K562 treated with DMSO at 1 percent for 48 hours (cell line): ENCODE measurements around the gene MT4. TPM values are rescaled to one million over a fixed set of nuclear protein-coding genes. Genes with fewer than 3 reads are reported as not detected.

Source experiments
- total RNA-seq: library from RNA; unstranded; fragments of 300-600 nt; gene quantifications from 2 replicates; pipeline ENCODE4 v1.2.3, GENCODE V29; 2022; ENCODE audit warnings: low replicate concordance; ENCODE audit errors: extremely low read depth

MT4 gene
- not detected in 2 replicates for total RNA-seq

DNA sequence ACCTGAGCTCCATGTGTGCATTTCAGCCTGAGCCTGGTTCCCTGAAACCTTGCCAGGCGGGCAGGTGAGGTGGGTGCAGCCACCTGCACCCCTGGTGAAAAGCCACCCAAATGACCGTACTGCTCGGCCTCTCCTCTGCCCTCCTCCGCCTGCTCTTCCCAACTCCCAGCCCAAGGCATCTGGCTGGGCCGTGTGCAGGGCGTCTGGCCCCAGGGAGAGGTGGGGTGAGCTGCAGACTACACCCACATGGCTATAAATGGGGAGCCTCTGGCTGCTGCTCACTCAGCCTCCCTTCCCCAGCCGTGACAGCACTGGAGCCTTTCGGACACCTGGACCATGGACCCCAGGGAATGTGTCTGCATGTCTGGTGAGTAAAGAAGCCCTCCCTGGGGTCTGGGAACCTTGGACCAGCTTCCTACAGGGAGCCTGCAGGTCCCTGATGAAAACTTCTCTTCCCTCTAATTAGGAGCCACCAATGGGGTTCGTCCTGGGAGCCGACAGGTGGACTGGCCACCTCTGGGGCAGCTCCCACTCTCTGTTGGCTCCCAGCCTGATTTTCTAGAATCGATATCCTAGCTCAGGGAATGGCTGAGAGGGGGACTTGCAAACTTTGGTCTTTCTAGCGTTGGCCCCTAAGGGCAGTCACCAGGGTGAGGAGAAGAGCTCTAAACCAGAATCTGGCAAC lies at the start of gene MT4:
Gene MT4, plus strand, starts transcription at position 281 of the 685 bp plus-strand sequence. Its CDS starts 56 bp downstream, at position 337.

DNA sequence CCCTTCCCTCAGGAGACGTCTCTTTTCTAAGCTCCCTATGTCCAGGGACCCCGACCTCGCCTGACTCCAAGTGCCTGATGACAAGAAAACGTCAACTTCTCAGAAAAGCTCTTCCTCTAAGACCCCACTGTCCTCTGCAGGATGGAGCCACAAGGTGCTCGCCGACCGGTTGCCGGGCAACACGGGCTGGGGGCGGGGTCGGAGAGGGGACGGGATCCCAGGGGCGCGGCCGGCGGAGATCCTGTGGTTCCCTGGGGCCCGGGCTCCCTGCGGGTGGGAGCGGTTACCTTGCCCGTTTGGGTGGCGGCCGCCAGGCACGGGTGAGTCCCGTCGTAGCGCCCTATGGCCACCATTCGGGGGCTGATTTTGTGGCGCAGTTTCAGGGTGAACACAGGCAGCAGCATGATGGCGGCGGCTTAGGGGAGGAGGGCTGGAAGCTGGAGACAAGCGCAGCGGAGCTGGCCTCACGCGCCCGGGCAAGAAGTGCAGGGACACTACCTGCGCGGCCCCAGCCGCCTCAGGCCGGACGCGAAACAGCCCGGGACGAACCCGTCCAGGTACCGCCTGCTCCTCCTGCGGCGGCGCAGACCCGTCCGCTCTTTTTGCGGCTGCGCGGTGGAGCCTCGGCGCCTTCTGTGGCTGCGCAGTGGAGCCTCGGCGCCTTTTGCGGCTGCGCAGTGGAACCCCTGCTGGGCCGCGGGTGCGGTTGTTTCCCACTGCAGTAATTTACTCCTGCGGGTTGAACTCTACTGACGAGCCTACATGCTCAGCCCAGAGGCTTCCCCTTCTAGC lies 45.2 kb upstream of the MT4 start, which contains the start of gene BBS2:
Gene BBS2, minus strand, starts transcription at position 566 of the 792 bp plus-strand sequence. Its CDS starts 162 bp downstream, at position 404.

GRCh38 chr16:56589141-56590039 lies 24.5 kb downstream of the MT4 start, which contains the start of gene MT3:
TSS of gene MT3 (plus strand) at chr16:56589528. CDS start at chr16:56589591, 63 bp downstream.

GRCh38 chr16:56608043-56608875 lies 43.4 kb downstream of the MT4 start, which contains the start of gene MT2A:
TSS of gene MT2A (plus strand) at chr16:56608584. CDS start at chr16:56608656, 72 bp downstream.

Other genes with a start within 250 kb of the MT4 start
- not detected in 2 replicates for gene AMFR, start 139.5 kb upstream of the MT4 start, total RNA-seq
- not detected in 2 replicates for gene NUDT21, start 113.7 kb upstream of the MT4 start, total RNA-seq
- gene OGFOD1, start 113.5 kb upstream of the MT4 start, total RNA-seq: not detected in 2 replicates
- gene BBS2, start 45.0 kb upstream of the MT4 start, total RNA-seq: not detected in 2 replicates
- not detected in 2 replicates for gene MT3, start 24.5 kb downstream of the MT4 start, total RNA-seq
- gene MT2A, start 43.5 kb downstream of the MT4 start, total RNA-seq: not detected in 2 replicates
- gene MT1E, start 60.7 kb downstream of the MT4 start, total RNA-seq: not detected in 2 replicates
- gene MT1M, start 67.6 kb downstream of the MT4 start, total RNA-seq: not detected in 2 replicates
- gene MT1A, start 73.6 kb downstream of the MT4 start, total RNA-seq: not detected in 2 replicates
- not detected in 2 replicates for gene MT1B, start 86.8 kb downstream of the MT4 start, total RNA-seq
- not detected in 2 replicates for gene MT1F, start 92.9 kb downstream of the MT4 start, total RNA-seq
- gene MT1G, start 103.0 kb downstream of the MT4 start, total RNA-seq: not detected in 2 replicates
- not detected in 2 replicates for gene MT1H, start 104.7 kb downstream of the MT4 start, total RNA-seq
- not detected in 2 replicates for gene MT1X, start 117.4 kb downstream of the MT4 start, total RNA-seq
- gene NUP93, start 165.1 kb downstream of the MT4 start, total RNA-seq: 184 TPM in 1 of 2 replicates, not detected in the other